ENCODE results near the gene LYPD8.

GRCh38 chr1:248697907-248698306 is 57.7 kb downstream of the LYPD8 start:
- TF ChIP-seq BCL11A (IDR thresholded peaks at IDR 0.05; ENCODE audit: low read depth in 2 of 2, low read length in 2 of 2) (no peak), CTCF (IDR thresholded peaks at IDR 0.05; ENCODE audit: control extremely low read depth in 1 of 3, insufficient read depth in 1 of 3, low read depth in 1 of 3, low read length in 3 of 3) (no peak), POLR2A (IDR thresholded peaks at IDR 0.05; ENCODE audit: control extremely low read depth in 1 of 2, low read depth in 2 of 2, low read length in 2 of 2) (no peak), ZNF274 (IDR thresholded peaks at IDR 0.05; ENCODE audit: borderline replicate concordance, extremely low read depth, low read length) (no peak), ATF2 (IDR thresholded peaks at IDR 0.05; ENCODE audit: low read length) (no peak), FOSL1 (IDR thresholded peaks at IDR 0.05; ENCODE audit: insufficient read depth, low read depth, low read length) (no peak), EP300 (IDR thresholded peaks at IDR 0.05; ENCODE audit: borderline replicate concordance in 1 of 2, low read depth in 2 of 2, low read length in 2 of 2) (no peak), RFX5 (IDR thresholded peaks at IDR 0.05; ENCODE audit: borderline replicate concordance, low read depth, low read length) (no peak), TBP (IDR thresholded peaks at IDR 0.05; ENCODE audit: low read depth, low read length) (no peak), HDAC2 (IDR thresholded peaks at IDR 0.05; ENCODE audit: borderline replicate concordance in 1 of 2, low read depth in 2 of 2, low read length in 2 of 2) (no peak), CEBPB (IDR thresholded peaks at IDR 0.05; ENCODE audit: low read depth, low read length) (no peak), POLR2AphosphoS5 (IDR thresholded peaks at IDR 0.05; ENCODE audit: low read depth, low read length) (no peak), EGR1 (IDR thresholded peaks at IDR 0.05; ENCODE audit: borderline replicate concordance, low read depth, low read length) (no peak)

Data from H1 (cell line).